ENCODE results near the gene RPL13.

The RPL13 gene

DNA sequence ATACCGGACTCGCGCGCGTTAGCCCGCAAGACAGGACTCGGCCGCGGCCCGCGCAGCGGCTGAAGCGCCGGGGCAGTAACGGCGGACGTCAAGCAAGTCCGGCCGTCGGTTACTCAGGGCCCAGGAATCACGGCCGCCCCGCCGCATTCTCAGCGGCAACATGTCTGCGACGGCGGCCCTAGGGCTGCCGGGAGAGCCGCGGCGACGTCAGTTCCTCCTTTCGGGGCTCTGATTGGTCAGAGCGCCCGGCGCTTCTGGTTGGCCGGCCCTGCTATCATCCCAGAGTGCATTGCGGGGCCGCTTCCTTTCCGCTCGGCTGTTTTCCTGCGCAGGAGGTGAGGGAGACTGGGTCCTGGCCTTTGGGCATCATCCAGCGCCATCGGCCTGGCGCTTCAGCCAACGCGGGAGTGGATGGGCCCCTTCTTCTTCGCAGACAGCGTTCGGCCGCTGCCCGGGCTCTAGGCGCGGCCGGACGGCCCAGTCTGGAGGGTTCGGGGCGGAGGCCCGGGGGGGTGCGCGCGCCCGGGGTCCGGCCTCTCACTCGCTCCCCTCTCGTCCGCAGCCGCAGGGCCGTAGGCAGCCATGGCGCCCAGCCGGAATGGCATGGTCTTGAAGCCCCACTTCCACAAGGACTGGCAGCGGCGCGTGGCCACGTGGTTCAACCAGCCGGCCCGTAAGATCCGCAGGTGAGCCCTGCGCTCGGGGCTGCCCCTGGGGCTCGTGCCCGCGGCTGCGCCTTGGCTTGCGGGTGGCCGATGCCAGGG lies at the start of gene RPL13:
RPL13 (plus strand) TSS at position 305 of the 764 bp plus-strand sequence; CDS start at position 583, 278 bp downstream.
- peak; percentile 93 for DNase-seq

- DNase-seq = no peak
These were observed 49.1 kb upstream of the RPL13 start for GRCh38 chr16:89511374-89511773.

DNA sequence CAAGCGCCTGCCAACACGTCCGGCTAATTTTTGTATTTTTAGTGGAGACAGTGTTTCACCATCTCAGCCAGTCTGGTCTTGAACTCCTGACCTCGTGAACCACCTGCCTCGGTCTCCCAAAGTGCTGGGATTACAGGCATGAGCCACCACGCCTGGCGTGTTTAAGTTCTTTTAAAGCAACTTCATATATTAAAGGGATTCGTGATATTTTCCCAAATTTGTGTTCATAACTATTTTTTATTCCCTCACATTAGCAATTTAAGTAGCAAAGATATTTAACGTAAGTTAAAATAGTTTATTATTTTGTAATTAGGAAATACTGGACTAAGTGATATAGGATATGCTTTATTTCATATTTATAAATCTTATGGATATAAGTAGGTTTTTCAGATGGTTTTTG lies 48.0 kb upstream of the RPL13 start:
- DNase-seq = no peak

GRCh38 chr16:89517128-89517527 lies 43.4 kb upstream of the RPL13 start:
- DNase-seq = no peak

- no peak for DNase-seq
These were observed 40.6 kb upstream of the RPL13 start for GRCh38 chr16:89519881-89520280.

DNA sequence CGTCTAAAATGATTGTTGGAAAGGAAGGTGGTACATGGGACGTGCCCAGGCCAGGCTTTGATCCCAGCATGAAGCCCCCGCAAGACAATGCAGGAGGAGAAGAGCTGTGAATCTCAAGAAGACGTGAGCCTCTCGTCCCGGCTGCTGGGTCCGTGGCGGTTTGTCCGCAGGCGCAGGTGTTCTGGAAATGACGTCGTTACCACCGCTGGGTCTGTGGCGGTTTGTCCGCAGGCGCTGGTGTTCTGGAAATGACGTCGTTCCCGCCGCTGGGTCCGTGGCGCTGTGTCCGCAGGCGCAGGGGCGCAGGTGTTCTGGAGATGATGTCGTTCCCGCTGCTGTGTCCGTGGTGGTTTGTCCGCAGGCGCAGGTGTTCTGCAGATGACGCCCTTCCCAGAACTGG lies 38.2 kb upstream of the RPL13 start:
- DNase-seq = no peak

DNA sequence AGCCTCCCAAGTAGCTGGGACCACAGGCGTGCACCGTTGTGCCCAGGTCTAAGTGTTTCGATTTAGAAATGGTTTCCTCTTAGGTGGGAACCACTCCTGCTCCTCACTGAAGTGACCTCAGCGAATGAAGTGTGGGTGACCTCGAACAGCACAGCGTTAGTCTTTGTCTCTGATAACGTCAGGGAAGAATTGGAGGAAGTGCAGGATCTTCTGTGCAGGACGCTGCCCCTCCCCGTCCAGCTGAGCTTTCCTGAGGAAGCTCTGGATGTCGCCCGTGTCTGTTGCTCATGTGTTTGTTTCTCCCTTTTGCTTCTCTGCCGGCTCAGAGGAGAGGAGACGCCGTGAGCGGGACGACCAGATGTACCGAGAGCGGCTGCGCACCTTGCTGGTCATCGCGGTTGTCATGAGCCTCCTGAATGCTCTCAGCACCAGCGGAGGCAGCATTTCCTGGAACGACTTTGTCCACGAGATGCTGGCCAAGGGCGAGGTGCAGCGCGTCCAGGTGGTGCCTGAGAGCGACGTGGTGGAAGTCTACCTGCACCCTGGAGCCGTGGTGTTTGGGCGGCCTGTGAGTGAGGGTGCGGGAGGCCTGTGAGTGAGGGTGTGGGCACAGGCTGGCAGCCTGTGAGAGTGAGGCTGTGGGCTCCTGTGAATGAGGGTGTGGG lies 36.7 kb upstream of the RPL13 start:
- DNase-seq = no peak

DNA sequence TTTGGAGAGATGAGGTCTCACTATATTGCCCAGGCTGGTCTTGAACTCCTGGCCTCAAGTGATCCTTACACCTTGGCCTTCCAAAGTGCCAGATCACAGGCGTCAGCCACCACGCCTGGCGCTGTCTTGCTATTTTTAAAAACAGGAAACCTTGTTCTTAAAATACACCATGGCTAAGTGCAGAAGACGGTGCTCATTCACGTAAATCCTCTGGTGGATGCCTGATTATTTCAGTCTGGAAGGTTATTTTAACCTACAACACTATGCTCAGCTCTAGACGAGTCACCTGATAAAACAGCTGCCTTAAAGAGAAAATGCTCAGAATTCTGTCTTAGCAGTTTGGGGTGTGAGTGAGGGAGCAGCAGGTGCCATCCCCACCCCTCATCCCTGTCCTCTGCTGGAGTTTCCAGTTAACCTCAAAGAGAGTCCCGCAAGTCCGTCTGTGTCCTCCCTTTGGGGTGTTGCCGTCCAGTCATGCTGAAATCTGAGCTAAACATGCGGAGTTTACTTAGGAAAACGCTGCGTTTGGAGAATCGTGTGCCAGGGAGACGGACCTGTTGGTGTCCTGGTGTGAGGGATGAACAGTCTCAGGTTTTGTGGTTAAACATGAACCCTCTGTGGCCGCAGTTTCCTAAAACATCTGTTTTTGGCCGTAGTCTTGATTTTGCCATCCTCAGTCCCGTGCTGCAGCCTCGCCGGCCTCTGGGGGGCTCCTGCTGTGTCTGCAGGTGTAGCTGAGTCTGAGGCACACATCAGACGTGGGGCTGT lies 35.2 kb upstream of the RPL13 start:
- no peak for DNase-seq

GRCh38 chr16:89529097-89529496 lies 31.4 kb upstream of the RPL13 start:
- no peak for DNase-seq

GRCh38 chr16:89530401-89531381 lies 29.8 kb upstream of the RPL13 start:
- no peak for DNase-seq

GRCh38 chr16:89531821-89532526 lies 28.5 kb upstream of the RPL13 start:
- DNase-seq = no peak

- DNase-seq = no peak
These were observed 26.2 kb upstream of the RPL13 start for GRCh38 chr16:89534252-89534756.

DNA sequence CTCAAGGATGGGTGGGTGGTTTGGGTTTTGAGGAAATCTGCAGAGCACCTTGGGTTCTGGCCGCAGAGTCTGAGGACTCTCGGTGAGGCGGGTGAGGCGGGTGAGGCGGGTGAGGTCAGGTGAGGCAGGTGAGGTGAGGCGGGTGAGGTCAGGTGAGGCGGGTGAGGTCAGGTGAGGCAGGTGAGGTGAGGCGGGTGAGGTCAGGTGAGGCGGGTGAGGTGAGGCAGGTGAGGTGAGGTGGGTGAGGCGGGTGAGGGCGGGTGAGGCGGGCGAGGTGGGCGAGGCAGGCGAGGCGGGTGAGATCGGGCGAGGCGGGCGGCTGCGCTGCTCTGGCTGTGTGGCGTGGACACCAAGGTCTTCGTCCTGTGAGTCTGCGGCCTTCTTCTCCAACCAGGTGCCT lies 24.1 kb upstream of the RPL13 start:
- no peak for DNase-seq

DNA sequence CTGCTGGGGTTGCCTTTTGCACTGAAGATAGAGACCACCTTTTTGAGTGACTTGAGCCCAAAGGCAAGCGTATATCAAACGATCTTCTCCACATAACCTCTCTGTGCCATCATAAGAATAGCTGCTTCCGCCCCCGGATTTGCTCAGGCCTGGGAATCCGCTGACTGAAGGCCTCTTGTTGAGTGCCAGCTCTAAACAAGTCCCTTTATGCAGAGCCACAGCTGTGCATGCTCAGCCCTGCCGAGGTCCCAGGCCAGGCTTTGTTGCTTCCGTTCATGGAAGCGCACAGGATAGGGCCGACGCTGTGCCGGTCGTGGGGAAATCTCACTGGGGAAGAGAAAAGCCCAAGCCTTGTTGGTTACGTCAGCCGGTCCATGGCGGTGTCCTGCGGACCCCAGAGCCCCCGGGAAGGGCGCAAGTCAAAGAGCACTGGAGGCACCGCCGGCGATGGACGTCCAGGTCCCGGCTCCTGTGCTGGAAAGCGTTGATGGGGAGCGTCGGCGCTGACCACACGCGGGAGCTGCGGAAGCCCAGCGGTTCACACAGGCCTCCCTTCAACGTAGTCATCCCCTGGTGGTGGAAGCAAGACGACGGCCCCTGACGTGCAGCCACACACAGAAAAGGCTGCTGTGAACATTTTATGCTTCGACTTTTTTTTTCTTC lies 23.5 kb upstream of the RPL13 start:
- DNase-seq = no peak

GRCh38 chr16:89537549-89537925 lies 22.9 kb upstream of the RPL13 start:
- no peak for DNase-seq

GRCh38 chr16:89538286-89538685 lies 22.2 kb upstream of the RPL13 start:
- no peak for DNase-seq

DNA sequence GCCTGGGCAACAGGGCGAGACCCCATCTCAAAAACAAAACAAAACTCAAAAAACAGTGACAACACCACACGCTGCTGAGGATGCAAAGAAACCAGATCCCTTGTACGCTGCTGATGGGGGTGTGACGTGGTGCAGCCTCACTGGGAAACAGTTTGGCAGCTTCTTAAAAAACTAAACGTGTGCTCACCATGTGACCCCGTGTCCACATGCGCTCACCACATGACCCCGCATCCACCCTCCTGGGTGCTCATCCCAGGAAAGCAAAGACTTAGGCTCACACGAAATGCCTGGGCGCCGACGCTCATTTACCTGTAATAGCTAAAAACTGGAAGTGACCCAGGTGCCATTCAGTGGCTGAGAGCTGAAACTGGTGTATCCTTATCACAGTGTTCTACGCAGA lies 19.9 kb upstream of the RPL13 start:
- no peak for DNase-seq

- no peak for DNase-seq
These were observed 18.7 kb upstream of the RPL13 start for GRCh38 chr16:89541792-89542191.

DNA sequence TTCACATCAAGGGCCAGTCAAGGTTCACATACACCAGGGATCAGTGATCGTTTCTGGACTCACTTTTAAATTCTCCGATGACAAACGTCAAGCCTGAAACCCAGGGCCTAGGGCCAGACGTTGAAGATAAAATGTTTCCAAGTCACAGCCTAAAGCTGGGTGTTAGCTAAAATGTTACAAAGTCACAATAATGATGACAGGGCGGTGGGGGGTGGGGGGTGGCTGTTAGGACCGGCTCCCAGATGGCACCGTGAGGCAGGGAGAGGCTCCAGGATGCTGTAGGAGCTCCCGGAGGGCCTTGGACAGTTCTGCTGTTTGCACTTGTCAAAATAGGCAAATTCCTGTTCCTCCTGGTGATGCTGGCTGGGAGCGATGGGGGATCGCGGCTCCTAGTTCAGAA lies 16.4 kb upstream of the RPL13 start:
- no peak for DNase-seq

GRCh38 chr16:89544713-89545043 lies 15.8 kb upstream of the RPL13 start:
- DNase-seq = no peak

Measured in NCI-H1436 (cell line).